HG02798 (cell line): ENCODE measurements around the gene TMEM135.
A peak's percentile ranks its signal among the peaks of the same experiment; 100 is the strongest.
"Not testable (repeated sequence)": the region's sequence is repeated elsewhere in the genome, so short reads cannot be mapped to it uniquely, and the experiment has no call there.

Experiments used
- ATAC-seq: cut with Tn5 transposase; IDR thresholded peaks from one replicate; pipeline ENCODE4 v1.9.1; 2021; ENCODE audit warnings: mild to moderate bottlenecking; ENCODE audit not compliant: unreplicated experiment, poor library complexity

TMEM135 gene

DNA sequence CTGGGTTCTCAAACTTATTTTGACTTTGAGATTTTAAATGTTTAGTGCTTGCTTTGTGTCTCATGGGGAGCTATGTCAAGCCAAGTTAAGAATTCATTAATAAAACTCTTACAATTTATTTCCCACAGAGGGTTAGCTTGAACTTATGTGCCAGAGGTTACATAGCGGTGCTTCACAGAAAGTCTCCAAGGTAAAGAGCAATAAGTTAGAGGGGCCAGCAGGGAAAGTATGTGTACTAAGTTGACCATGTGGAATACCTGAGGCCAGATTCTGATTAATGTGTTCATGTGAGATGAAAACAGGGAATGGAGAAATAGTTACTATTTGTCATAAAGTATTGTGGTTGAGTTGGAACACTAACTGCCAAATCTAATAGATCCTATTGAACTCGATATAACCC lies 149.3 kb downstream of the TMEM135 start:
- ATAC-seq = no peak

DNA sequence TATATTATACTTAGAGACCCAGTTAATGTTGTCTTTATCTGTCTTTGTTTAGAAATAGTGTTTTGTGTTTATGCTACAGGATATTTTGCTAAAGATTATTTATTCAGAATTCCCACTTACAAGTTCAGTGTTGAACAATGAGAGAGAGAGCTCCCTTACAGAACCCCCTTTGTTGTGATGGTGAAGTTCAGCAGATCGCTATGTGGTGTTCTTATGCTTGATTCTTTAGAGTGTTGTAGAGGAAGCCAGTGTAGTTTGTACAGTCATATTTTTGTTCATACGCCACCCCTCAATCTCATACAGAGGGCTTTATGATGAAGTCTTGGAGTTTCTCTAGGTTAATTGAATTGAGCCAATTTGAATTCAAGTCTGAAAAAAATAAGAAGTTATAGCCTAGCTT lies 150.2 kb downstream of the TMEM135 start:
- no peak for ATAC-seq

DNA sequence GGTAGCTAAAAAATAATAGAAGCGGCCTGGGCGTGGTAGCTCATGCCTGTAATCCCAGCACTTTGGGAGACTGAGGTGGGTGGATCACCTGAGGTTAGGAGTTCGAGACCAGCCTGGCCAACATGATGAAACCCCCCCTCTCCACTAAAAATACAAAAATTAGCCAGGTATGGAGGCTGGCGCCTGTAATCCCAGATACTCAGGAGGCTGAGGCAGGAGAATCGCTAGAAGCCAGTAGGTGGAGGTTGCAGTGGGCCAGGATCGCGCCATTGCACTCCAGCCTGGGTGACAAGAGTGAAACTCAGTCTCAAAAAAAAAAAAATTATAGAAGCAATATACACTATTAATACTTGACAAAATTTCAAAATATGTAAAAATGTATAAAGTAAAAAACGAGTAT lies 150.7 kb downstream of the TMEM135 start:
- ATAC-seq = not testable (repeated sequence)

DNA sequence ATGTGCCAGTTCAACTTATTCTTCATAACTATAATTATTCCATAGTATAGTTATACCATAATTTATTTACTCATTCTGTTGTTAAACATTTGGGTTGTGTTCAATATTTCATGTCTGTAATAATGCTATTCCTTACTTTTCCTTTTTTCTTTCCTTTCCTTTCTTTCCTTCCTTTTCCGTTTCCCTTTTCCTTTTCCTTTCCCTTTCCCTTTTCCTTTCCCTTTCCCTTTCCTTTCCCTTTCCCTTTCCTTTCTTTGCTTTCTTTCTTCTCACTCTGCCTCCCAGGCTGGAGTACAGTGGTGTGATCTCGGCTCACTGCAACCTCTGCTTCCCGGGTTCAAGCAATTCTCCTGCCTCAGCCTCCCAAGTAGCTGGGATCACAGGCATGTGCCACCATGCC lies 151.2 kb downstream of the TMEM135 start:
- not testable (repeated sequence) for ATAC-seq

GRCh38 chr11:87190071-87190470 lies 152.3 kb downstream of the TMEM135 start:
- no peak for ATAC-seq

- no peak for ATAC-seq
Observed at GRCh38 chr11:87193756-87194470, 156.2 kb downstream of the TMEM135 start.

- ATAC-seq = no peak
Observed at GRCh38 chr11:87194985-87195820, 157.5 kb downstream of the TMEM135 start.

DNA sequence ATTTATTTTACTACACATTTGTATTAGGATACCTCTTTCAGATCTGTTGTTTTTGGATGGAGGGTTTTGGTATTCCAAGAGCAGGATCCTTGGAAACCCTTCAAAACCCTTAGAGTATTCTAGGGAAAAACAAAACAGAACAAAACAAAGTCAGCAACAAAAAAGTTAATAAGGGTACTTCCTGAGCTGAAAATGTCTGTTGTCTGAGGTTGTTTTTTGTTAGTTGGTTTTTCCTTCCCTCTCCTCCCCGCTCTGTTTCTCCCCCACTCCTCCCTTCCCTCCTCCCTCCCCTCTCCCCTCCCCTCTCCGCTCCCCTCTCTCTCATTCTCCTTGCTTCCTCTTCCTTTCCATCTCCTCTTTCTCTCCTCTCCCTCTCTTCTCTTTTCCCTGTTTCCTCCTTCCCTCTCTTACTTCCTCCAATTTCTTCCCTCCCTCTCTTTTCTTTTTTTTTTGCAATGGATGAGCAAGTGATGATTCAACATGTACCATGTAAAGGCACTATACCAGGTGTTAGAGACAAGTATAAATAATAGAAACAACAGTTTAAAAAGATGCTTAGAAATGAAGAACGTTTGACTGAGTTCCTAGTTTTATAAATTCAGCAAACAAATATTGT lies 160.6 kb downstream of the TMEM135 start:
- ATAC-seq = no peak

GRCh38 chr11:87201376-87201775 lies 163.6 kb downstream of the TMEM135 start:
- no peak for ATAC-seq

DNA sequence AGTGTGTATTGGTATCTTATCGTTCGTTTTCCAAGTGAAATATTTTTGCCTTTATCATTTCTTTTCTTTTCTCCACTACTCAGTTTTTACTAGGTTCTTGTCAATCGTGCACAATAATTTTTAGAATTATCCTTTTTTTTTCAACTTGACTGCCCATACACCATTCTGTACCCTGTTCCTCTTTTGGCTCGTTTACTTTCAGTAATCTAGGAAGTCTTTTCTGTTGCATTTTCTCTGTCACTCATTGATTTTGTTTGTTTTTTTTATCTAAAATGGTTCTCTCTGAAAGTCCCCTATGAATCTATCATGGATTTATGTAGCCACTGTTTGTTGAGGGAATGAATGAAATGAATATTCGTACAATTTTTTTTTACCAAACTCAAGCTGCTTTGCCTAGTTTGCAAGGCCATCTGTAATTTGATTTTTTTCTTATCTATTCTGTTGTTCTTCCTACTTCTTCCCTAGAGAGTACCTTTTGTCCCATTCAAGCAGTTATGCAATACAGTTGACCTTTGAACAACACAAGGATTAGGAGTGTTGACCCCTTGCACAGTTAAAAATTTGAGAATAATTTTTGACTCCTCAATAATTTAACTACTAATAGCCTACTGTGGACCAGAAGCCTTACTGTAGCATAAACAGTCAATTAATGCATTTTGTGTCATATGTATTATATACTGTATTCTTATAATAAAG lies 166.3 kb downstream of the TMEM135 start:
- ATAC-seq = no peak

DNA sequence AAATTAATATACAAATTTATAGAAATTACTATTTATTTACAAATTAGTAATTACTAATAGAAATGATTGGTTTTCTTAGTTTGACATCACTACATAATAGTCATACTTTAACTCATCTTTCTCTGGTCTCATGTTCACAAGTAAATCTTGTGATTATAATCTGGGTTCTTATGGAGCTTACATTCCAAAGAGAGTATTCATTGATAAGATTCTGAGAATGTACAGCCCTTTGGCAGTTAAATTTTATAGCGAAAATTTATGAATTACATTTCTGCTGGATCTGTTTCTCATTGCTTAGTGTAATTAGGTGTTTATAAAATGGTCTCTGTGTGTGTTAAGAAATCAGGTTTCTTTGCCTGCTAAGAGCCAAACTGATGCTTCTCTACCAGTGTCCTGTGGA lies 175.2 kb downstream of the TMEM135 start:
- ATAC-seq = no peak

- peak; percentile 72 for ATAC-seq
Observed at GRCh38 chr11:87213444-87213843, 175.7 kb downstream of the TMEM135 start.

DNA sequence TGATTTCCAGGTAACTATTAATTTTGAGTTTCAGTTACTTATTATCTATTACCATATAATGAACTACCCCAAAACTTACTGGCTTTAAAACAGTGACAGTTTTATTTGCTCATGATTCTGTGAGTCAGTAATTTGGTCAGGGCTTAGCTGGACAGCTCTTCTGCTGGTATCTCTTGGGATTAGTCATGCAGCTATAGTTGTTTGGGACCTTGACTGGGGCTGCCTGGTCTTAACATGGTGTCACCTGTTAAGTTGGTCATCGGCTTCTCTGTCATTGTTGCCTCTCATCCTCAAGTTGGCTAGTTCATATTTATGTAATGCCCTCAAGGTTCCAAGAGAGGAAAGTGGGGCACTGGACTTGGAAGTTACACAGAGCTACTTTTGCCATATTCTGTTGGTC lies 177.5 kb downstream of the TMEM135 start:
- no peak for ATAC-seq

DNA sequence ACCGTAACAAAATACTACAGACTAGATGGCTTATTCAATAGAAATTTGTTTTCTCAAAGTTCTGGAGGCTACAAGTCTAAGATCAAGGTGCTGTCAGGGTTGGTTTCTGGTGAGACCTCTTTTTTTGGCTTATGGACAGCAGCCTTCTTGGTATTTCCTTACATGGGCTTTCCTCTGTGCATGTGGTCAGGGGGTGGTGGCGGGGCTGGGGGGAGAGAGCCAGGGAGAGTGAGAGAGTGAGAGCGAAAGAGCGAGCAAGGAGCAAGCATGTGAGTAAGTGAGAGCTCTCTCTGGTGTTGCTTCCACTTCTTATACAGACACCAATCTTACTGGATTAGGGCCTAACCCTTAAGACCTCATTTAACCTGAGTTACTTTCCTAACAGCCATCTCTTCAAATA lies 181.5 kb downstream of the TMEM135 start:
- peak; percentile 80 for ATAC-seq

DNA sequence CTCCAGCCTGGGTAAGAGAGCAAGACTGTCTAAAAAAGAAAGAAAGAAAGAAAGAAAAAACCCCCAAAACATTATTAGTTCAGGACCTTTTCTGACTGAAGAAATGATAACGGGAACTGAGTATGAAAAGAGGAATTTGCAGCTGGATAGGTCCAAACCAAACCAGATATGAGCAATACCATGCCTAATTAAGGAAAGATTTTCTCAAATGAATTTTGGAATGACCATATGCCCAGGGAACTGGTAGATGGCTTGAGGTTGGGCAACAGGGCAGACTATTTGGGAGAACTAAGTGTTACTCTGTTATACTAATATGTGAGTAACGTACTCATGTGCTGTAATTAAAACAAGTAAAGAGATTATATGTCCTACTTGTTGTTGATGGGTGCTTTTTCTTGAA lies 186.1 kb downstream of the TMEM135 start:
- no peak for ATAC-seq

GRCh38 chr11:87224486-87224885 lies 186.8 kb downstream of the TMEM135 start:
- no peak for ATAC-seq

DNA sequence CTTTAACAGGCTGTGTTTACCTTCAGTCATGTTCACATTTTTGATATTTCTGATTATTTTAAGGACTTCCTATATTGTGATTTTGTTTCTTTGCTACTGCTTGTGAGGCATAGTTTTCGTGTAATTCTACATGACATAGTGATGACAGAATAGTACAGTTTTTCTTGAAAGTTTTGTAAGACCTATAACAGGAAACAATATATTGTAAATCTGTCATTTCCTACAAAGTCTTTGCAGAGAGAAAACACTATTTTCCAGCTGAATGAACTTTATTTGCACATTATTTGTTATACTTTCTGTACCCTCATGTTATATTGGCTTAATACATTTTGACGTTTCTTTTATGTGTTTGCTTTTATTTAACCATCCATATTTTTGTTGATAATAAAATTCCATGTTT lies 191.1 kb downstream of the TMEM135 start:
- no peak for ATAC-seq

GRCh38 chr11:87230995-87231394 lies 193.3 kb downstream of the TMEM135 start:
- no peak for ATAC-seq

GRCh38 chr11:87232320-87232719 lies 194.6 kb downstream of the TMEM135 start:
- no peak for ATAC-seq

DNA sequence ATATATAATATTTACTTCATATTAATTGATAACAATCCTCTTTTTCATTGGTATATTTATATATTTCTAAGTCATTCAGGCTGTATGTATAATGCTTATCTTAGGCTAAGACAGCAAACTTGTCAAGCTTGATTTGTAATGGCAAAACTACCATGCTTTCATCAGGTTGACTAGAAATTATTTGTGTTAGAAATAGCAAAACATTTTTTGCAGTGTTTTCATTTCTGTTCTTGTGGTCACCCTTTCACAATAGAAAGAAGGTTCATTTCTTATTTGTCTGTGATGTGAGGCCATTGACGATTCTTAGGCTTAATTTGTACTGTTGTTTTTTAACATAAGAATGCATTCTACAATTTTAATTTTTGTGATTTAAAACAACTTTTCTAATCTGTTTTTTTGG lies 197.6 kb downstream of the TMEM135 start:
- ATAC-seq = no peak

GRCh38 chr11:87236368-87236767 lies 198.6 kb downstream of the TMEM135 start:
- no peak for ATAC-seq
